Fibroblast of lung (primary cell): Measurements from ENCODE around the gene CLOCK.

Experiments
- EZH2 ChIP-seq: IDR thresholded peaks from 2 replicates; pipeline ENCODE4 v1.5.1; 2012; ENCODE audit warnings: low read length, control low read depth, mild to moderate bottlenecking; ENCODE audit errors: missing control alignments
- TF ChIP-seq, protein P1 (sequence below), 2 donors: IDR thresholded peaks in 1 of 2; conservative IDR thresholded peaks in 1 of 2; 1 replicate in 1 of 2; 2 replicates in 1 of 2; pipeline ENCODE4 v1.5.1; 2011 to 2012; ENCODE audit warnings: low read length in 2 of 2, control low read depth in 1 of 2, inconsistent platforms in 1 of 2, low read depth in 1 of 2, mild to moderate bottlenecking in 1 of 2

DNA sequence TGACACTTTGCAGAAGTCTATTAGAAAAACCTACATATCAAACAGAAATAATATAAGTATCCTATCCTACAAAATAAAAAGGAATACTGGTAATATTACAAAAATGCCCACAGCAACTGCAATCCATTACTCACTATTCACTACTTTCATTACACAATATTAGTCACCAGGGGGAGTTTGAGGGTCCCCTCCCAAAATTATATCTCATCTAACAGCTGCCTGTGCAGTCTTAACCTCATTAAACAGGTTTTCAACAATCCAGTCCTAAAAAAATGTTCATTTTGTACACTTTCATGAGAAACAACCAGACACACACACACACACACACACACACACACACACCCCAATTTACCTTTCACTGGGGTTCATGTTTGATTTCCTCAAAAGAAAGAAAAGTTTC lies 2.9 kb downstream of the CLOCK start:
- TF ChIP-seq, protein P1, sequence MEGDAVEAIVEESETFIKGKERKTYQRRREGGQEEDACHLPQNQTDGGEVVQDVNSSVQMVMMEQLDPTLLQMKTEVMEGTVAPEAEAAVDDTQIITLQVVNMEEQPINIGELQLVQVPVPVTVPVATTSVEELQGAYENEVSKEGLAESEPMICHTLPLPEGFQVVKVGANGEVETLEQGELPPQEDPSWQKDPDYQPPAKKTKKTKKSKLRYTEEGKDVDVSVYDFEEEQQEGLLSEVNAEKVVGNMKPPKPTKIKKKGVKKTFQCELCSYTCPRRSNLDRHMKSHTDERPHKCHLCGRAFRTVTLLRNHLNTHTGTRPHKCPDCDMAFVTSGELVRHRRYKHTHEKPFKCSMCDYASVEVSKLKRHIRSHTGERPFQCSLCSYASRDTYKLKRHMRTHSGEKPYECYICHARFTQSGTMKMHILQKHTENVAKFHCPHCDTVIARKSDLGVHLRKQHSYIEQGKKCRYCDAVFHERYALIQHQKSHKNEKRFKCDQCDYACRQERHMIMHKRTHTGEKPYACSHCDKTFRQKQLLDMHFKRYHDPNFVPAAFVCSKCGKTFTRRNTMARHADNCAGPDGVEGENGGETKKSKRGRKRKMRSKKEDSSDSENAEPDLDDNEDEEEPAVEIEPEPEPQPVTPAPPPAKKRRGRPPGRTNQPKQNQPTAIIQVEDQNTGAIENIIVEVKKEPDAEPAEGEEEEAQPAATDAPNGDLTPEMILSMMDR (conservative IDR thresholded peaks at IDR 0.05 in 1 of 2, IDR thresholded peaks at IDR 0.05 in 1 of 2; ENCODE audit: low read depth in 1 of 2, low read length in 2 of 2): no peak
- TF ChIP-seq EZH2: no peak
